LHCN-M2 (cell line): ENCODE results near the gene XRCC4. TPM values are rescaled to one million over a fixed set of nuclear protein-coding genes. Genes with fewer than 3 reads are reported as not detected.

Experiments used
- DNase-seq: peaks from one replicate; pipeline ENCODE4 v3.0.0-alpha.2; 2012; ENCODE audit warnings: low read depth
- total RNA-seq: library from RNA; depleted of rRNA; stranded (reverse); fragments of >200 nt; gene quantifications from 2 replicates; pipeline ENCODE4 v1.2.3, GENCODE V29; 2014; rRNA removed

Gene XRCC4
- total RNA-seq, 1 experiment from 2014 or later = 14.3 TPM

DNA sequence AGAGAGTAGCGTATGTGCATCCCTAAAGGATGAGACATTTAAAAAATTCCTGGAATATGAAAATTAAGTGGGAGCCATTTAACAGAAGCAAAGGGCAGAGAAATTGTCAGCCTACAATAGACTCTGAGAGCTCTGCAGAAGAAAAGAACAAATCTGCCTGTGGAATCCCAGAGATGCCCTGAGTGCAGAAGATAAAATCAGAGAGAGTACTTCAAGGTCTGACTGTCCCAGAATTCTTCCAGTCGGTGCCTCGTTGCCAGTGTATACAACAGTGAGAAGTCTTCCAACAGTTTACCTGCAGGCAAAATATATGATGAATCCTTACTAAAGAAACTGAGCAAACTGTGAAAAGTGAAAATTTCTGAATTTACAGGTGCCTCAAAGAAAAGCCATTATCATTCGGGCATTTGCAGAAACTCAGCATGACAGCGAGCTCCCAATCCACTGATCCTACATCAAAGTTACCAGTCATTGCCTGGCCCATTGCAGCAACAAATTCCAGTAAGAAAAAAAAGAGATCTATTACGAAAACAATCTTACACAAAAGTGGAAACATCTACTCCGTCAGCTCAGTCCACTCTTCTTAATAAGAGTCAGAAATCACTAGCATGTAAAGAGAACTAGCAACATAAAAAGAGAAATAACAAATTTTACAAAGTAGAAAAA, 301.4 kb downstream of the XRCC4 start:
- DNase-seq = no peak

DNA sequence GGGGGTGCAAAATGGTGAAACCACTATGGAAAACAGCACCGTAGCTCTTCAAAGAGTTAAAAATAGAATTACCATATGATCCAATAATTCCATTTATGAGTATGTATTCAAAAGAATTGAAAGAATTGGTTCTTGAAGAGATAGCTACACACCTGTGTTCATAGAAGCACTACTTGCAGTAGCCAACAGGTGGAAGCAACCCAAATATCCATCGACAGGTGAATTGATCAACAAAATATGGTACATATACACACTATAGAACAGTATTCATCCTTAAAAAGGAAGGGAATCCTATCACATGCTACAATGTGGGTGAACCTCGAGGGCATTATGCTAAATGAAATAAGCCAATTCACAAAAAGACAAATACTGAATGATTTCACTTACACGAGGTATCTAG, 308.5 kb downstream of the XRCC4 start:
- DNase-seq = no peak

DNA sequence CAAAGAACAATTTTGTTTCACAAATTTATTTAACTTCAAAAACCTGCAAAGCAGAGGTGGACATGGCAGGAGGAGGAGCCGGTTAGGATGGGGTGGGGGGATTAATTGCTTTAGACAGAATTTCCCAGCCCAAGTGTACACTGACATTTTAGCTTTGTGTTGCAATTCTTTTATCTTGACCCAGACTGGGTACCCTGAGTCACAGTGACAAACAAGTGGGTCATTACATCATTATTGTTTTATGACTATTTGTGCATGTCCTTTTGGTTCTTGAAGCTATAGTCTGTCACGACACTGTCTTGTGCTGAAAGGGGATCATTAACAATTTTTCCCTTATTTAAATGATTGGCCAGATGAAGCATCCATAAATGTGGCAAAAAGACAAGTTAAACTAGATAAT, 309.7 kb downstream of the XRCC4 start:
- no peak for DNase-seq

- DNase-seq = no peak
Observed at GRCh38 chr5:83388608-83389007, 311.3 kb downstream of the XRCC4 start.

DNA sequence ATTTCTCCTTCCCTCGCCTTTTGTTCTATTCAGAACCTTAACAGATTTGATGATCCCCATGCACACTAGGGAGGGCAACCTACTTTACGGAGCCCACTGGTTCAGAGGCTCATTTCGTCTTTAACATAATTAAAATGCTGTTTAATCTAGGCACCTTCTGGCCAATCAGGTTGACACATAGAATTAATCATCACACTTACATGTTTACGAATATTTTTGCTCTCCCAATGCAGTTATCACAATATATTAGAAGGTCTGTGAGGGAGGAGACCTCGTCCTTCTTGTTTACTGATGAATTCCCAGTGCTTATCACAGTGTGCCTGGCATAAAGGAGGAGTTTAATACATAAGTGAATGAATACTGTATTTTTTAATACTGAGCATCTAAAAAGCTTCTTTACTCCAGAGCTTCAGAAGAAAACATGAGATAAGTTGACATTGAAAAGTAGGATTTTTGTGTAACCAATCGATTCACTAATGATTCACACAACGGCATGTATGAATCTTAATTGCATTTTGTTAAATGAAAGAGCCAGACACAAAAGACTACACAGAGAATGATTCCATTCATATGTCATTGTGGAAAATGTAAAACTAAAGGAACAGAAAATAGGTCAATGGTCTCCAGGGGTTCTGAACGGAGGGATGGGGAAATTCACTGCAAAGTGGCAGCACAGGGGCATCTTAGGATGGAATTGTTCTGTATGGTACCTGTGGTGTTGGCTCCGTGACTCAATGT, 315.6 kb downstream of the XRCC4 start:
- DNase-seq = no peak

DNA sequence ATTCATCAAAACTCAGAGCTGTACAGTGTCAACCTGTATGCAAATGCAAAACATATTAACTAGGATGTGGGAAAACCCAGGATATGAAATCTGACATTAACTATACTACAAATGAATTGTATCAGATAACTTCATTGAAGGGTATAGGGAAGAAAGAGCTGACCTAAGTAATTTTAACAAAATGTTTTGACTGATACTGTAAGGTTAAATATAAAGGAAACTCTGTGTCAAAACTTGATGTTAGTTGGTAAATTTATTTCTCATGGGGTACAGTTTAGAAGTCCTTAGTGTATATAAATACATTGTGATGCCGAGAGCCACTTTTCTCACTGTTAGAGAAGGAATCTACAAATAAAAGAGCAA, 316.1 kb downstream of the XRCC4 start:
- DNase-seq = no peak

DNA sequence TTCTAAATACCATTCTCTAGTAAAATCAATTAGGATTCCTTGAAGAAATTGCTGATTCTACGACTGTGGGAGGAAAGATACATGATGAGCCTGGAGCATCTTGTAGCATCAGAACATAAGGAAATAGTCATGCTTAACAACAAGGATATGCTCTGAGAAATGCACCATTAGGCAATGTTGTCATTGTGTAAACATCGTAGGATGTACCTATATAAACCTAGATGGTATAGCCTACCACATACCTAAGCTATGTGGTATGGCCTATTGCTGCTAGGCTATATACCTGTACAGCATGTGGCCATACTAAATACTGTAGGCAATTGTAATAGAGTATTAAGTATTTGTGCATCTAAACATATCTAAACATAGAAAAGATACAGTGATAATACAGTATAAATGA, 316.8 kb downstream of the XRCC4 start:
- DNase-seq = no peak

DNA sequence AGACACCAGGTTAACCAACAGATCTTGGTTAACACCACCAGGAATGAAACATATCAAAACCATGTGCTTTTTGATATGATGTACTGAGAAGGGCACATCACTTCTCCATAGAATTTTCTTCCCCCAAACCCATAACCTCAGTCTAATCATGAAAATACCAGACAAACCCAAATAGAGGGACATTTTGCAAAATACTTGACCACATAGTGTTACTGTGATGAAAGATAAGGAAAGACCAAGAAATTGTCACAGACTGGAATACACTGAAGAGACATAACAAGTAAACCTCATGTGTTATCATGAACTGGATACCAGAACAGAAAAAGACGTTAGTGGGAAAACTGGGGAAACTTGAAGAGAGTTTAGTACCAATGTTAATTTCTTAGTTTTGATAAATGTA, 319.3 kb downstream of the XRCC4 start:
- no peak for DNase-seq

DNA sequence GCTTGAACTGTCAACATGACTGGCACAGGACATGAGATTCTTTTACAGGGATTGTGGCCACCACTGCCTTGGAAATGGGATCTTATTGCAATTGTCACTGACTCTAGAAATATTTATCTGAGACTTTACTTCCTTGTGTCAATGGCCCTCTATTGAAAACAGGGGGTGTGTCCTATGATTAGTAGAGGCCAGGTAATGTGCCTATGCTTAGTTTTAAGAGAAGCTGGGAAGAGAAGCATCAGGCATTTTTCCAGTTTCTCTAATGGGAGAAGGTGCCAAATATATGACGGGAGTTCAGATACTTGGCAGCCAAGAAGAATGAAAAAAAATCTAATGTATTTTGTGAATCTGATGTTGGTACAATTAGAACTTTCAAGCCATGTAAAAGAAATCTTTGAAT, 320.3 kb downstream of the XRCC4 start:
- DNase-seq = no peak

DNA sequence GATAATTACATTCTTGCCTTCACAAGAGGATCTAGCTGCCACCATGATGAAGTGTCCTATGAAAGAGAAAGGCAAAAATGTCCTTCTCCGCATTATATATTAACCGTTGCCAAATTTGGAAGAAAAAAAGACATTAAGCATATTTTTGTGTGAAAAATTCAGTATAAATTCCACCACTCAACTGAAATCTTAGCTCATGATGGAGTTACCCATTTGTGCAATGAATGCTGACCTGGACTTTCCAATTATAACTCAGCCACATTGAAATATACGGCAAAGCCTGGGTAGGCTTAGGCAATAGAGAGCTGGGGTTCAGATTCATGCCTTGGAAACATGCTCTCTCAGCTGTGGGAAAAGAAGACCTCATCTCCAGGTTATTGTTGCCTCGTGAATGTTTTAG, 322.9 kb downstream of the XRCC4 start:
- no peak for DNase-seq

DNA sequence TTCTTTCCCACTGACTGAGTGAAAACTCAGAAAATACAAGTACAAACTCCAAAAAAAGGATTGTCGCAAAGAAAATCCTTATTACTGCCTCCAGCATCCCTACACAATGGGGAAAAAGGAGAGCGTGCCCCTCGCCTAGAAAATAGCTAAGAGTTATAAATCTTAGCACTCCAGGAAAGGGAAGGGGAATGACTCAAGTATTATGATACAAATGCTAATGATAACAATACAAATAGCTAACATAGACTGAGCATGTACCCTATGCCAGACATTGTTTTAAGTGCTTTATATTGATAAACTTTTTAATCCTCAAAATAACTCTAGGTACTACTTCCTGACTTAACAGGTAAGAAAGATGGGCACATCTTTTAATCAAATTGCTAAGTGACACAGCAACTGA, 323.4 kb downstream of the XRCC4 start:
- DNase-seq = no peak

DNA sequence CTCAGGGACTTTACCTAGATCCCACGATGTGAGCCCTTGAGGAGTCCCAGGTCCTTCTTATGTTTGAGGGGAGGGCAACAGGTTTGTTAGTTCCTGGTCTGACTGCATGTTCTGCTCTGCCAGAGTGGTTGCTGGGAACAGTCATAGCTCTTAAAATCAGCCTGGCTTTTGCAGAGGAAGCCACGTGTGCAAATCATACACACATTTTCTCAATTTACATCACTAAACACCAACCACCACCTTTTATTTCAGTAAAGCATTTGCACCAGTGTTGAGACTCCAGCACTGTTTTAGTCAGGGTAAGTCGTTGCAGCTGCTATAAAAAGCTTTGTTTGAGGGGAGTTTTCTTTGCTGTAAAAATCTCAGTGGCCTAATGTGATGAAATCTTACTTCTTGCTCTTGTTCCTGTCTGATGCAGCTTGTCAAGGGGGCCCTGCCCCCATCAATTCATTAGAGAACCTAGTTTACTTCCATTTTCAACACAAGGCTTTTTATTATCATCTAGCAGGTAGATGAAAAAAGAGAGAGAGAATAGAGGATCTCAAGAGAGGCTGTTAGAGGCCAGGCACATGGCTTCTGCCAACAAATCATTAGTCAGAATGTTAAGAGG, 323.9 kb downstream of the XRCC4 start:
- DNase-seq = peak; percentile 14

- no peak for DNase-seq
Observed at GRCh38 chr5:83401775-83402174, 324.4 kb downstream of the XRCC4 start.

Other genes starting within 250 kb of the XRCC4 start
- gene TMEM167A, start 153 bp upstream of the XRCC4 start, total RNA-seq = 65.1 and 69.5 TPM in 2 replicates